22Rv1 (cell line): ENCODE data around the gene COL27A1.

Experiments
- CTCF ChIP-seq: fragments of 450-650 bp; IDR thresholded peaks from 2 replicates; pipeline ENCODE4 v1.5.1; 2017; ENCODE audit warnings: mild to moderate bottlenecking
- ZFX ChIP-seq: fragments of 450-650 bp; IDR thresholded peaks from 2 replicates; pipeline ENCODE4 v1.6.1; 2017; ENCODE audit warnings: antibody characterized with exemption, borderline replicate concordance

GRCh38 chr9:114300846-114301797, 145.8 kb downstream of the COL27A1 start:
- TF ChIP-seq CTCF (no peak), ZFX (no peak)
